Right lobe of liver (tissue), 4 donors: ENCODE measurements around the gene OR52E8.

Experiments used
- CTCF ChIP-seq, 4 donors: fragments of 200-600 bp in 3 of 4; fragments of 450-650 bp in 1 of 4; IDR thresholded peaks; one replicate each; pipeline versions ENCODE4 v1.5.1 to v1.8.0; 2016 to 2022; ENCODE audit warnings: antibody characterized with exemption in 4 of 4, mild to moderate bottlenecking in 2 of 4
- POLR2A ChIP-seq: fragments of 450-650 bp; IDR thresholded peaks from one replicate; pipeline ENCODE4 v1.6.1; 2017; ENCODE audit warnings: antibody characterized with exemption, mild to moderate bottlenecking
- donor health status: DM: no; HTN: no; CAD: no.
- donor health status: DM: no; HTN: no; CAD: no.
- donor health status: DM: no; HTN: yes; CAD: no.

GRCh38 chr11:5887172-5887571 is 29.7 kb upstream of the OR52E8 start:
- TF ChIP-seq CTCF (IDR thresholded peaks at IDR 0.05), result no peak
- TF ChIP-seq POLR2A, result no peak
